Measurements from ENCODE around the gene CLIC4.
"Not testable (repeated sequence)": the region's sequence is repeated elsewhere in the genome, so short reads cannot be mapped to it uniquely, and the experiment has no call there.

Gene CLIC4

DNA sequence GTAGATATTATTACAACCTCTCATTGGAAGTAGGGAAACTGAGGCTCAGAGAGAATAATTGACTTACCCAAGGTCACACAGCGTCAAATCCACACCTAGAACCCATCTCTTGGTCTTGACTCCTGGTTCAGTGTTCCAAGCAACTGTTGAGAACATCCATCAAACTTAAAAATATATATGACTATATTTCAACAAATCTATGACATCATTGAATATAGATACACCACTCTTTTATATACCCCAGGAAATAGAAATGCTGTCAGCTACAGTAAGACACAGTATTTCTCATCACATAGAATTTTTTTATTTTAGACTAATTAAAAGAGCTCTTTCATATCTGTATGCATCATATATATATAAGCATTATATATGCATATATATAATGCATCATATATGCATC is 127.9 kb downstream of the CLIC4 start:
- DNase-seq = no peak

DNA sequence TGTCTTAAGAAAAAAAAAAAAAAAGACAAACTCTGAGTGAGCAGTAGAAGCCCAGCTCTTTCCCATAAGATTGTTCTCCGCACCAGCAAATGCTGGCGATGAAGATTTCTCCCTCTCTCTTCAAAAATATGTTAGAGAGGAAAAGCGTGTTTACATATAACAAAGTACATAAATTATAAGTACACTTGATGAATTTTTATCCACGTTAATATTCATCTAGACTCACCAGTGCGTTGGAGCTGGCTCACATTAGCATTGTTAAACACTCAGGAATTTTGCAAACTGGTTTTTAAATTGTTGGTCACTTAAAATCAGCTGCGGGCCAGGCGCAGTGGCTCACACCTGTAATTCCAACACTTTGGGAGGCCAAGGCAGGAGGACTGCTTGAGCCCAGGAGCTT is 128.8 kb downstream of the CLIC4 start:
- DNase-seq = no peak

DNA sequence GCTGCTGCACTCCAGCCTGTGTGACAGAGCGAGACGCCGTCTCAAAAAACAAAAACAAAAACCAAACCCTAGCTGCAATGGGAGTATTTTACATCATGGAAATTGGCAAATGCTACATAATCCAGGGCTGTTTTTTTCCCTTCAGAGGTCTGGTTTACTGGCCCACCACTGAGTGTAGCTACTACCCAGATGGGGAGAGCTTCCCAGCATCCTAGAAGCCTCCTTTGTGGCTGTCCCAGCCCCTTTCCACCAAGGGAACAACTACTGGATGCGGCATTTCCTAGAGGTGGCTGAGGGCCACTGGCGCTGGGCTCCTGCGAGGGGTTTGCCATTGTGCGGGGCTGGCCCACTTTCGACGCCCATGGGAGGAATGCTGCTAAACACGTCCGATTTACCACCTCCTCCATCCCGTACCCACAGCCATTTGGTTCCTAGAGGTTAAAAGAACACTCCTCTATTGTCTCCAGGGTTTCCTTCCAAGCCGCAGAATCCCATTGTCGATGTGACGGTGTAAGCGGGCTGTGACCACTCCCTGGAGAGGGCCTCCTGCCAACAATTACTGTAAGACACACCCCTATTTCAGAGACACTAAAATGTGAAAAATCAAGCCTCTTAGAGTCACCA is 129.5 kb downstream of the CLIC4 start:
- no peak for DNase-seq

DNA sequence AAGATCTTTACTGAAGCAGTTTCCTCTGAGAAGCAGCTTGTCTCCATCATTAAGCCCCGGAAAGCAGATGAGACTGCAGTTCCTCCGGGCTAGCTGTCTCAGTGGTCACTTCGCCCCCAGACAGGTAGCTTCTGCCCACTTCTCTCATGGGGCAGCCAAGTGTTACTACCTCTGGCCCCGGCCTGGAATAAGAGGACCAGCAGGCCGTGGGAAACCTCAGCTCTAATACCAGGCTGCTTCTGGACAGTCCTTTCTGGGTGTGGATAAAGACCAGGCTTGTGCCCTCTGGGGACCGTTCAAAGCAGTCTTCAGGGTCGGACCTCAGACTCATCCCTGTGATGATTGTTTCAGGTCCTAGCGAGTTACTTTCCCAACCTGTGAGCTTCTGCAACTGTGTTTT is 130.0 kb downstream of the CLIC4 start:
- DNase-seq = no peak

DNA sequence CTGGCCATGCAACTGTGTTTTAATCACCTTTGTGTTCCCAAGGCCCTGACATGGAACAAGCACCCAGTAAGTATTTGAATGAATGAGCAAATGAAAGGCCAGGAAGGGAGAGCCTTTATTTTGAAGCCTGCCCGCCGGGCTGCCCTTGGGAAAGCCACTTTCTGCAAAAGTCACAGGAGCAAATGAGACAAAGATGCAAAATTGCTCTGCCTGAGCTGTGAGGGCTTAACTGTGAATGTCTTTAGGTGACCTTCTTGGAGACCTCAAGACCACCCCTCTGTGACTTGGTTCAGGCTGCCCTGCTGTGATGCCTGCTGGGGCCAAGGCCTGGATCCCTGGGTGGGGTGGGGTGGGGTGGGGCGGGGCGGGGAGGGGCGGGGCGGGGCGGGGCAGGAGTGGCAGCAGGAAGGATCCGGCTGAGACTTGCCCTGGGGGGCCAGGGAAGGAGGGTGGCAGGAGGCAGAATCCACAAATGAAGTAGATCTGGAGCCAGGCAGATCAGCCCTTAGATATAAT is 130.8 kb downstream of the CLIC4 start:
- no peak for DNase-seq

DNA sequence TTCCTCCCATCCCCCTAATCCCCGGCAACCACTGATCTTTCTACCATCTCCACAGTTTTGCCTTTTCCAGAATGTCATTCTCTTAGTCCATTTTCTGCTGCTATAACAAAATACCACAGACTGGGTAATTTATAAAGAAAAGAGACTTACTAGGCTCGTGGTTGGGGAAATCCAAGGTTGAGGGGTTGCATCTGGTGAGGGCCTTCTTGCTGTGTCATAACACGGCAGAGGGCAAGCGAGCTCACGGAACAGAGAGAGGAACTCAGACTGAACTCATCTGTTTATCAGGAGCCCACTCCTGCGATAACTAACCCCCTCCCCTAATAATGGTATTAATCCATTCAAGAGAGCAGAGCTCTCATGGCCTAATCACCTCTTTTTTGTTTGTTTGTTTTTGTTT is 132.8 kb downstream of the CLIC4 start:
- no peak for DNase-seq

DNA sequence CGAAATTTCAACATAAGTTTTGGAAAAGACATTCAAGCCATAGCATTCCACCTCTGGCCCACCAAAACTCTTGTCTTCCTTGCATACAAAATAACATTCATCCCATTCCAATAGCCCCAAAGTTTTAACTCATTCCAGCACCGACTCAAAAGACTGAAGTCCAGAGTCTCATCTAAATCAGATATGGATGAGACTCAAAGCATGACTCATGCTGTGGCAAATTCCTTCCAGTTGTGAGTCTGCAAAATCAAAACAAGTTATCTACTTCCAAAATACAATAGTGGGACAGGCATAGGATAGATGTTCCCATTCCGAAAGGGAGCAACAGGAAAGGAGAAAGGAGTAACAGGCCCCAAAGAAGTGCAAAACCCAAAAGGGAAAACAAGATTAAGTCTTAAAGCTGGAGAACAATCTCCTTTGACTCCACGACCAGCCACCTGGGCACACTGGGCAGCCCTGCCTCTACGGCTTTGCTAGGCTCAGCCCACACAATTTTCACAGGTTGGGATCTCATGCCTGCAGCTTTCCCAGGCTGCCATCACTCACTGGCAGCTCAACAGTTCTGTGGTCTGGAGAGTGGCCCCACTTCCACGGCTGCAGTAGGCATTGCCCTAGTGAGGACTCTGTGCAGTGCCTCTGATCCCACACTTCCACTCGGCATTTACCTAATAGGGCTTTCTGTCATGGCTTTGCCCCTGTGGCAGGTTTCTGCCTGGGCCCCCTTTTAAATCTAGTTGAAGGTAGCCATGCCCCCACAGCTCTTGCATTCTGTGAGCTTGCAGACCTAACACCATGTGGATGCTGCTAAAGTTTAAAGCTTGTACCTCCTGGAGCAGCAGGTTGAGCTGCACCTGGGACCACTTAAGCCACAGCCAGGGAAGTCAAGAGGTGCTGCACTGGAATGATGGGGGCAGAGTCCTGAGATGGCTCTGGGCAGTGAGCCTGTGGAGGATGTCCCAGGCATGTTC is 133.8 kb downstream of the CLIC4 start:
- DNase-seq = no peak

DNA sequence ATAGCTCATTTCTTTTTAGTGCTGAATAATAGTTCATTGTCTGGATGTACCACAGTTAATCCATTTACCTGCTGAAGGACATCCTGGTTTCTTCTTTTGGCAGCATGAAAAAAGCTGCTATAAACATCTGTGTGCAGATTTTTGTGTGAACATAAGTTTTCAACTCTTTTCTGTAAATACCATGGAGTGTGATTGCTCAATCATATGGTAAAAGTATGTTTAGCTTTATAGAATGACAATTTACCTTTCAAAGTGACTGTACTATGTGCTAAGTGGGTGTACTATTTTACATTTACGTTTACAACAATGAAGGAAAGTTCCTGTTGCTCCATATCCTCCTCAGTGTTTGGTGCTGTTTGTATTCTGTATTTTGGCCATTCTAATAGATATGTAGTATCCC is 135.8 kb downstream of the CLIC4 start:
- no peak for DNase-seq

DNA sequence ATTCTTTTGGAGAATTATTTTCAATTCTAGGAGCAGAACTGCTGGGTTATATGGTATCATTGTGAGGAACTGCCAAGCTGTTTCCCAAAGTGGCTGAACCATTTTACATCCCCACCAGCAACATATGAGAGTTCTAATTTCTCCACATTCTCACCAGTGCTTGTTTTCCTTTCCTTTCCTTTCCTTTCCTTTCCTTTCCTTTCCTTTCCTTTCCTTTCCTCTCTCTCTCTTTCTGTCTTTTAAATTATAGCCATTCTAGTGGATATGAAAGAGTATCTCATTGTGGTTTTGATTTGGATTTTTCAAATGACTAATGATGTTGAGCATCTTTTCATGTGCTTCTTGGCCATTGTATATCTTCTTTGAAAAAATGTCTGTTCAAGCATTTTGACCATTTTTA is 139.5 kb downstream of the CLIC4 start:
- DNase-seq = no peak

DNA sequence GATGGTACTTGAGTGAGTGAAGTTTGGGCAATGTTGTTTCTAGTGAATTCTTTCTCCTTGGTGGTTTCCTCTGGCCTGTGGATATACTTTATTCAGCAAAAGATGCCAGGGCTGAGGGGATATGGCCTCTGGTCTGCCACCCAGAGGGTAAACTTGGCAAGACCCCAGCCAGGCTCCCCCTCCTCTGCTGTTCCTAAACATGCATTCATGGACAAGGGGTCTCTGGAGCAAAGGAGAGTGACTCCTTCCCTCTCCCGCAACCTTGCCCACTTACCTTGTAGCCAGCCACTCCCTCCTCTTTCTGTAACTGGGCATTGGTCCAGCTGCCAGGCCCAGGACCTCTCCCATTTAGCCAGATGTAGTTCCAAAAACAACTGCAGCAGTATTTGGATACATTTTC is 141.0 kb downstream of the CLIC4 start:
- no peak for DNase-seq

DNA sequence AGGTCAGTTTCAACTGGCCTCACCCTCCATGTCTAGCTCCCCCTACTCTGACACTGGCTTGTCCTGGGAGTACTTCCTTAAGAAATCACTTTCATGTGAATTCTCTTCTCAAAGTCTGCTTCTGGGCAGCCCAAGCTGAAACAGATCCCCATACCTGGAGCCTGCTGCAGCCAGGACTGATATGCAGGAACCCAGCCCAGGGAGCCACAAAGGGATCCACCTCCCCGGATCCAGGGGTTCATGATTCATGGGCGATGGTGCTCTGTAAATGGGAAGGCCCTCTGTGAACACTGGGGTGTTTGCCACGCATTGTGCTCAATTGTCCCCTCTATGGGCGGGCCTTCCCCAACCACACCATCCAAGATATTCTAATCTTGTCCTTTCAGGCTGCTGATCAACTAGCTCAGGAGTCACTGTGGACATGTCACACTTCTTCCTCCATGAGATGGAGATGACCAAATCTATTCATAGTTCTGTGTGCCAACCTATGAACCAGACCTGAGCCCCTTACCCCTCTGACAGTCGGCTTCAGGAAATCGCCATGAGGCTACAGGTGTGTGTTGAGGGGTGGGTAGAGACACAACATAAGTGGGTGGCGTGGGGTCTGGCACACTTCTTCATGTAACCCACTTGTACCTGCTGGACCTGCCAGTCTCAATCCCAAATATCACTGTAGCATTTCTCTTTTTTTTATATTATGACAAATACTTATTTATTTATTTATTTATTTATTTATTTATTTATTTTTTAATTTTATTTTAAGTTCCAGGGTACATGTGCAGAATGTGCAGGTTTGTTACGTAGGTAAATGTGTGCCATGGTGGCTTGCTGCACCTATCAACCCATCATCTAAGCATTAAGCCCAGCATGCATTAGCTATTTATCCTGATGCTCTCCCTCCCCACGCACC is 143.1 kb downstream of the CLIC4 start:
- no peak for DNase-seq

DNA sequence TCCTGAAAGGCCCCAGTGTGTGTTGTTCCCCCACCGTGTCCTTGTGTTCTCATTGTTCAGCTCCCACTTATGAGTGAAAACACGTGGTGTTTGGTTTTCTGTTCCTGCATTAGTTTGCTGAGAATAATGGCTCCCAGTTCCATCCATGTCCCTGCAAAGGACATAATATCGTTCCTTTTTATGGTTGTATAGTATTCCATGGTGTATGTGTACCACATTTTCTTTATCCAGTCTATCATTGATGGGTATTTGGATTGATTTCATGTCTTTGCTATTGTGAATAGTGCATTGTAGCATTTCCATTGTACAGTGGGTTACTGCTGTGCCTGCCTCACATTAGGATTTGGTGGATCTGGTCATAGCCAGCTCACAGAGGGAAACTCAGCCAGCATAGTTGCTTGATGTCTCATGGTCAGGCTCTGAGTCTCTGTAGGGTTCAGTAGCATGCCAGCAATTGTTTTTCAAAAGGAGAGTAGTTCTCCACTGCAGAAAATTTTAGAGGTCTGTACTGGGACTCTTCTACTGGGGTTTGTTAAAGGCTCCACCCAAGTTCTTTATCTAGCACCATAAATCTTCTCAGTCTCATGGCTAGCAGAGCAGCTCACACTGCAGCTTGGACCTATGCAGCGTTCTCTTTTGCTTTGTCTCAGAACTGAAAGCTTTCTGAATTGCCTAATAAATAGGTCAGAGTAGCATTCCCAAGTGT is 143.9 kb downstream of the CLIC4 start:
- no peak for DNase-seq

DNA sequence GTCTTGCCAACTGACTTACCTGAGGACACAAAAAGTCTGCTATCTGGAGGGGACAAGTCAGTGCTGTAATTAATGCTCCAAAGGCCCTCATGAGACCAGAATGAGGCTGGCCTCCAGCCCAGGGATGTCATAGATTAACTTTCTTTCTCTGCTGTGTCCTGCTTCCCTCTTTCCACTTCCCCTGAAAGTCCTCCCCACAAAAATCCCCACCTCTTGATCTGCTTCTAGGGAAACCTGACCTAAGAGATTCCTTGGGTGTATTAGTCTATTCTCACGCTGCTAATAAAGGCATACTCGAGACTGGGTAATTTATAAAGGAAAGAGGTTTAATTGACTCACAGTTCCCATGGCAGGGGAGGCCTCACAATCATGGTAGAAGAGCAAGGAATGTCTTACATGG is 145.6 kb downstream of the CLIC4 start:
- DNase-seq = no peak

DNA sequence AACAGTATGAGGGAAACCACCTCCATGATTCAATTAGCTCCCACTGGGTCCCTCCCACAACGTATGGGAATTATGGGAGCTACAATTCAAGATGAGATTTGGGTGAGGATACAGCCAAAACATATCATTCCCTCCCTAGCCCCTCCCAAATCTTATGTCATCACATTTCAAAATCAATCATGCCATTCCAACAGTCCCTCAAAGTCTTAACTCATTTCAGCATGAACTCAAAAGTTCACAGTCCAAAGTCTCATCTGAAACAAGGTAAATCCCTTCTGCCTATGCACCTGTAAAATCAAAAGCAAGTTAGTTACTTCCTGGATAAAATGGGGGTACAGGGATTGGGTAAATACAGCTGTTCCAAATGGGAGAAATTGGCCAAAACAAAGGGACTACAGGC is 146.1 kb downstream of the CLIC4 start:
- DNase-seq = not testable (repeated sequence)

DNA sequence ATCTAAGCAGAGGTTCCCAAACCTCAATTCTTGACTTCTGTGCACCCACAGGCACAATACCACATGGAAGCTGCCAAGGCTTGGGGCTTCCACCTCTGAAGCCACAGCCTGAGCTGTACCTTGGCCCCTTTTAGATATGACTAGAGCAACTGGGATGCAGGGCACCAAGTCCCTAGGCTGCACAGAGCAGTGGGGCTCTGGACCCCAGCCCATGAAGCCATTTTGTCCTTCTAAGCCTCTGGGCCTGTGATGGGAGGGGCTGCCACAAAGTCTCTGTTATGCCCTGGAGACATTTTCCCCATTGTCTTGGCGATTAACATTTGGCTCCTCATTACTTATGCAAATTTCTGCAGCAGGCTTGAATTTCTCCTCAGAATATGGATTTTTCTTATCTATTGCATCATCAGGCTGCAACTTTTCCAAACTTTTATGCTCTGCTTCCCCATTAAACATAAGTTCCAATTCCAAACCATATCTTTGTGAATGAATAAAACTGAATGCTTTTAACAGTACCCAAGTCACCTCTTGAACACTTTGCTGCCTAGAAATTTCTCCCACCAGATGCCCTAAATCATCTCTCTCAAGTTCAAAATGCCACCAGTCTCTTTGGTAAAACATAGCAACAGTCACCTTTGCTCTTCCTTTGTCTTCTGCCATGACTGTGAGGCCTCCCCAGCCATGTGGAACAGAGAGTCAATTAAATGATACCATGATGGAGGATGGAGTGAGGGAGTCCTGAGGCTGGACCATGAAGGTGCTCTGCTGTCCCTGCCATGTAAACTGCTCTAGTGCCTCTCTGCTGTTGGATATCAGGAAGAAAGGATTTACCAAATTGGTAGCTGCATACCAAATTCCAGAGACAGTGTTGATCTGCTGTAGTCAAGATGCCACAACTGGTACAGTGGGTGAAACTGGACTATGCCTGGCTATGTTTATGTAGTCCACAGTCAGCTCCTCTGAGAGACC is 147.2 kb downstream of the CLIC4 start:
- no peak for DNase-seq

DNA sequence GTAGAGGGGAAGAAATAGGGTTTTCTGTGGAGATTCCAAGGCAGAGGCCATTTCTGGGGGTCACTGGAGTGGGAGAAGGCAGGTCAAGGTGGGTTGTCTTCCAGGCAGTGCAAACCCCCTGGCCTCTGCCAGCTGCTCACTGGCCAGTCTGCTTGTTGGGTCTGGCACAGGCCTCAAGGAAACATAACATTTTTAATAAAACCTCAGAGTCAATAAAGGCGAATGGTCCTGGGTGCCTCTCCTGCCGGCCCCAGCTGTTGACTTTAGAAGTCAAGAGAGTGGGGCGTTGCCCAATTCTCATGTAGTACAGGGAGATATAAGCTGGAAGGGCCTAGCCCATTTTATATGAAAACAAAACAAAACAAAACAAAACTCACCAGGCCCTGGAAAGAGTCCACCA is 148.2 kb downstream of the CLIC4 start:
- DNase-seq = no peak
